ENCODE measurements around the gene PDRG1. TPM values are rescaled to one million over a fixed set of nuclear protein-coding genes. Genes with fewer than 3 reads are reported as not detected.
A peak's percentile ranks its signal among the peaks of the same experiment; 100 is the strongest.

The PDRG1 gene
- polyA plus RNA-seq, 1 of the 3 experiments (the other 2 are of a cell fraction): 18.9 TPM

DNA sequence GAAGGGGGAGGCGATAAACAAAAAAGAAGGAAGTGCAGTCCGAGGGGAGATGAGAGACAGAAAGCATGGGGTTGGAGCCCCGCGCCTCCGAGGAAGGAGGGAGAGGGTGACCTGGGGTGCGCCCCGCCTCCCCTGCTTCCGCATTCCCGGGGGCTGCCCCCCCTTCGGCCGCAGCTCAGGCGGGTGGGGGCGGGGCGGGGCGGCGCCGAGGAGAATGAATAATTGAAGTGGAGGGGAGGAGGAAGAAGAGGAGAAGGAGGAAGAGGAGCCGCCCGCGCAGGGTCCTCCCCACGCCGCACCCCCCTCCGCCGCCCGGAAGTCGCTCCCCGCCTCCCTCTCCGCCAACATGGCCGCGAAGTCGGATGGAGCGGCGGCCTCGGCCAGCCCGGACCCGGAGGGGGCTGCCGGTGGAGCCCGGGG is 16.0 kb upstream of the PDRG1 start, which contains the start of gene XKR7:
Gene XKR7, plus strand, starts transcription at position 322 of the 420 bp plus-strand sequence. Its CDS starts 25 bp downstream, at position 347.
- TF ChIP-seq ELF1 (IDR thresholded peaks at IDR 0.05): peak; percentile 45
- TF ChIP-seq, protein P1, sequence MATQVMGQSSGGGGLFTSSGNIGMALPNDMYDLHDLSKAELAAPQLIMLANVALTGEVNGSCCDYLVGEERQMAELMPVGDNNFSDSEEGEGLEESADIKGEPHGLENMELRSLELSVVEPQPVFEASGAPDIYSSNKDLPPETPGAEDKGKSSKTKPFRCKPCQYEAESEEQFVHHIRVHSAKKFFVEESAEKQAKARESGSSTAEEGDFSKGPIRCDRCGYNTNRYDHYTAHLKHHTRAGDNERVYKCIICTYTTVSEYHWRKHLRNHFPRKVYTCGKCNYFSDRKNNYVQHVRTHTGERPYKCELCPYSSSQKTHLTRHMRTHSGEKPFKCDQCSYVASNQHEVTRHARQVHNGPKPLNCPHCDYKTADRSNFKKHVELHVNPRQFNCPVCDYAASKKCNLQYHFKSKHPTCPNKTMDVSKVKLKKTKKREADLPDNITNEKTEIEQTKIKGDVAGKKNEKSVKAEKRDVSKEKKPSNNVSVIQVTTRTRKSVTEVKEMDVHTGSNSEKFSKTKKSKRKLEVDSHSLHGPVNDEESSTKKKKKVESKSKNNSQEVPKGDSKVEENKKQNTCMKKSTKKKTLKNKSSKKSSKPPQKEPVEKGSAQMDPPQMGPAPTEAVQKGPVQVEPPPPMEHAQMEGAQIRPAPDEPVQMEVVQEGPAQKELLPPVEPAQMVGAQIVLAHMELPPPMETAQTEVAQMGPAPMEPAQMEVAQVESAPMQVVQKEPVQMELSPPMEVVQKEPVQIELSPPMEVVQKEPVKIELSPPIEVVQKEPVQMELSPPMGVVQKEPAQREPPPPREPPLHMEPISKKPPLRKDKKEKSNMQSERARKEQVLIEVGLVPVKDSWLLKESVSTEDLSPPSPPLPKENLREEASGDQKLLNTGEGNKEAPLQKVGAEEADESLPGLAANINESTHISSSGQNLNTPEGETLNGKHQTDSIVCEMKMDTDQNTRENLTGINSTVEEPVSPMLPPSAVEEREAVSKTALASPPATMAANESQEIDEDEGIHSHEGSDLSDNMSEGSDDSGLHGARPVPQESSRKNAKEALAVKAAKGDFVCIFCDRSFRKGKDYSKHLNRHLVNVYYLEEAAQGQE (IDR thresholded peaks at IDR 0.05; ENCODE audit: low read depth, low read length): 0 out of 2 replicates have a peak, but pooled peaks have one; percentile 4
- TF ChIP-seq FOXJ3 (CRISPR knock-in tag; IDR thresholded peaks at IDR 0.05): no peak
- Histone ChIP-seq H3K36me3 (replicated peaks in 1 of 2; ENCODE audit: control insufficient read depth in 1 of 2, insufficient read depth in 2 of 2, low read length in 1 of 2) (no peaks in the 10 kb centered on the region), H3K4me2 (peak within 1 kb of the TSS; percentile 52; the same call in 1 of the 2 replicates), H2AFZ (ENCODE audit: low read depth) (no peak within 1 kb of the TSS), H3K9ac (no peak within 1 kb of the TSS), H3K4me3 (ENCODE audit: low read depth in 2 of 2, low read length in 1 of 2) (peak within 1 kb of the TSS; percentile 55 to 56; a peak in 3 of 4 replicates), H3K4me1 (ENCODE audit: control insufficient read depth in 1 of 2, insufficient read depth in 2 of 2, low read depth in 1 of 2, low read length in 1 of 2) (peaks cover 0 to 20% of the 10 kb centered on the region in 2 experiments; a peak in 2 of 4 replicates), H3K9me3 (no peaks in the 10 kb centered on the region), H3K27ac (ENCODE audit: low read depth in 2 of 2, low read length in 1 of 2) (peak within 1 kb of the TSS in 1 of 2 experiments; percentile 75; a peak in 2 of 4 replicates), H3K9me2 (no peaks in the 10 kb centered on the region), H4K20me1 (ENCODE audit: insufficient read depth) (no peaks in the 10 kb centered on the region), H3K27me3 (ENCODE audit: insufficient read depth) (peaks cover 31% of the 10 kb centered on the region), H3F3A (replicated peaks; ENCODE audit: insufficient read depth) (no peaks in the 10 kb centered on the region), H3K79me2 (ENCODE audit: insufficient read depth) (no peaks in the 10 kb centered on the region)
- CTCF ChIA-PET: interaction anchor here (1.4 to 7.9 kb wide), 6 partner anchors 16 to 146 kb away, joined by 4 to 47 read pairs (median 13); partner anchors contain the start of gene PDRG1
- DNase-seq: peak; percentile 94
- POLR2A ChIA-PET: interaction anchor here (1.4 to 1.5 kb wide), 2 partner anchors 23 to 88 kb away, joined by 3 to 4 read pairs; no protein-coding TSS in a partner anchor
- WGBS (ENCODE audit: low lambda C conversion rate): 13% methylated on average over 28 of the region's 38 CpGs

DNA sequence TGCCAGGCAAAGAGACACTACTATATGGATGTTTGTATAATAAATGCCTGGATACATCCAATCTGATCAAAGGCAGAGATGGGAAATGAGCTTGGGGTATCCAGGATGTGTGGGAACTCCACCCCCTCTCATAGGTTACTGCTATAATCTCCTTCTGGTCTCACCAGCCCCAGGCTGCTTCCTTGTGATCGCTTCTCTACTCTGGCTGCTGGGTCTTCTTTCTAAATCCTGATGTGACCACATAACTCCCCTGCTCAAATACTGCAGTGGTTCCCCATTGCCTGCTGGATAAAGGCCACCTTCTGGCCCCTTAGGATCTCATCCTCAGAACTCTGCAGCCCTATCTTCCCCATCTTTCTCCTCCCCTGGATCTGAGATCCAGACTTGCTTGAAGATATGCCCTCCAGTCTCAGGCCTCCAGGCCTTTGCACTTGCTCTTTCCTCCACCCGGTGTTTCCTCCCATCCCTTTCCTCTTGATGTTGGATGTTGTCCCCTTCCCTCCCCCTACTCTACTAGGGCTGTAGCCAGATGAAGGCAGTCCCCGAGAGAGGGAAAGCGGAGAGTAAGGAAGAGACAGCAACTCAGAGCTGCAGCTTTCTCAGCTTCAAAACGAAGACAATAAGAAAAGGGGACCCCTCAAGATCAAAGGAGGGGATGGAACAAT is 15.3 kb upstream of the PDRG1 start:
- Histone ChIP-seq H3K9ac (no peak overlapping the region), H3K36me3 (replicated peaks in 1 of 2; ENCODE audit: control insufficient read depth in 1 of 2, insufficient read depth in 2 of 2, low read length in 1 of 2) (no peaks in the 10 kb centered on the region), H3K9me2 (no peaks in the 10 kb centered on the region), H3K4me3 (ENCODE audit: low read depth in 2 of 2, low read length in 1 of 2) (peak overlapping the region in 1 of 2 experiments; percentile 56; a peak in 1 of 4 replicates), H3F3A (replicated peaks; ENCODE audit: insufficient read depth) (no peaks in the 10 kb centered on the region), H3K27ac (ENCODE audit: low read depth in 2 of 2, low read length in 1 of 2) (peak overlapping the region in 1 of 2 experiments; percentile 75; a peak in 2 of 4 replicates), H3K4me2 (no peak overlapping the region), H4K20me1 (ENCODE audit: insufficient read depth) (no peaks in the 10 kb centered on the region), H3K9me3 (no peaks in the 10 kb centered on the region), H2AFZ (ENCODE audit: low read depth) (no peak overlapping the region), H3K27me3 (ENCODE audit: insufficient read depth) (peaks cover 38% of the 10 kb centered on the region), H3K79me2 (ENCODE audit: insufficient read depth) (no peaks in the 10 kb centered on the region), H3K4me1 (ENCODE audit: control insufficient read depth in 1 of 2, insufficient read depth in 2 of 2, low read depth in 1 of 2, low read length in 1 of 2) (peaks cover 0 to 22% of the 10 kb centered on the region in 2 experiments; a peak in 2 of 4 replicates)
- POLR2A ChIA-PET: interaction anchor here (1.5 kb wide), 1 partner anchor 87 kb away, joined by 4 read pairs; no protein-coding TSS in a partner anchor
- WGBS (ENCODE audit: low lambda C conversion rate): 10% methylated on average over 5 of the region's 5 CpGs
- TF ChIP-seq PBX3 (IDR thresholded peaks at IDR 0.05): no peak
- CTCF ChIA-PET: interaction anchor here (0.6 to 7.9 kb wide), 7 partner anchors 15 to 145 kb away, joined by 3 to 47 read pairs (median 4); partner anchors contain the start of gene PDRG1
- peak; percentile 52 for DNase-seq

Measured in SK-N-SH (cell line).